Measurements from ENCODE around the gene TVP23C.
"Not testable (repeated sequence)": the region's sequence is repeated elsewhere in the genome, so short reads cannot be mapped to it uniquely, and the experiment has no call there.

Gene TVP23C

DNA sequence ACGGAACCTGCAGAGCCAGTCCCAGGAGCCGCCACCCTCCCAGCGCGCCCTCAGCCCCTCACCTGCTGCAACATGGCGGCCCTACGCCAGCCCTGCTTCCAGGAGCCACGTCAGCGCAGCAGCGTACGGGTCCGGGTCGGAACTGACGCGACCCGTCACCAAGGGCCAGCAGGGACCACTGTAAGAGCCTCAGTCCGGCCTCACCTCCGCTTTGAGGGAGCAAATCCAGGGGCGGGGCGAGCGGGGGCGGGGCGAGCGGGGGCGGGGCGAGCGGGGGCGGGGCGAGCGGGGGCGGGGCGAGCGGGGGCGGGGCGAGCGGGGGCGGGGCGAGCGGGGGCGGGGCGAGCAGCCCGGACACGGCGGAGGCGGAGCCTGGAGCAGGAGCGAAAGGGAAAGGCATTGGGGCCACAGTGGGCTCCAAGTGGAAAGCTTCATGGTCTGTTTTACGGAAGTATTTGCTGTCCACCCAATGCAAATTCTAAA lies at the start of gene TVP23C:
TSS of gene TVP23C (minus strand) at position 109 of the 483 bp plus-strand sequence. CDS start at position 74, 35 bp downstream.
- peak; percentile 69 for DNase-seq

DNA sequence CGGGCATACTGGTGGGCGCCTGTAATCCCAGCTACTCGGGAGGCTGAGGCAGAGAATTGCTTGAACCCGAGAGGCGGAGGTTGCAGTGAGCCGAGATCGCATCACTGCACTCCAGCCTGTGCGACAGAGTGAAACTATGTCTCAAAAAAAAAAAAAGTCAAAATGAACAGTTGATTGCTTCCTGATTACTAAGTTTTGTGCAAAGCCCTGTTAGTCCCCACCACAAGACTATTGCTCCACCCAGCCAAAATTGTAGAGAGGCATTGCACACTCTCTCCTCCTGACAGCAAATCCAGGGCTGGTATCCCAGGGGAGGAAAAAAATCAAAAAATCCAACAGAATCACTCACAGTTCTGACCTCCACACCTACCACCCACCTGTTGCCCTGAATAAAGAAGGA lies 29.7 kb upstream of the TVP23C start:
- not testable (repeated sequence) for DNase-seq

DNA sequence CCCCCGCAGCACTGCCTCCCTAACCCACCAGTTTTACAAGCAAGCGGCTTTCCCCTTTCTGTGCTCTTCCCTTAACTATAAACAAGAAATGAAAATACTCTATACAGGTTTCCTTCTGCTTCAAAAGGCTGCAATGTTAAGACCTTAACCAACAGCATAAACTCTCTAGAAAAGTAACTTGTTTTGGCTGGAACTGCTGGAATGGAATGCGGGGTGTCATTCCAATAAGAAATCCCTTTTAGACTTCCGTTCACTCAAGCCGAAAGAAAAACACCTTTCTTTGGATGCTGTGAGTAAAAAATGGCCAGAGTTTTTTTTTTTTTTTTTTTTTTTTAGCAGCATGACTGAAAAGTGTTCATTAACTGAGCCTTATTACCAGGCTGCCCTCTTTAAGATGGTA lies 28.7 kb upstream of the TVP23C start:
- DNase-seq: not testable (repeated sequence)

DNA sequence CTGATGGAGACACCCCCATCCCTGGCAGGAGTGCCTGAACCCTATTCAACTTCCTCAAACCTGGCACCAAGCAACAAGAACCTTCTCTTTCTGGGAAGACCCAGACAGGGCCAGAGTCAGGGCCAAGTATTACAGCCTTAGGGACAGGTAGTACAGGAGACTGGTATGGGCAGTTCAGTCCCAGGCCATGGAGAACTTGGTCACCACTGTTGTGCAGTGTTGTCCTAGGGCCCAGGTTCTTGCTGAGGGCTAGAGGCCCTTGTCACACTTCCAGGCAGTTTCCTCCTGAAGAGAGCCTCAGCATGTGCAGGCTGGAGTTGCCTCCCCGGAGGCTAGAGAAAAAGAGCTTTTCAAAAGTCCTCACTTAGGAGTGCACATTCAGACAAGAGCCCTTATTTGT lies 27.6 kb upstream of the TVP23C start:
- not testable (repeated sequence) for DNase-seq

DNA sequence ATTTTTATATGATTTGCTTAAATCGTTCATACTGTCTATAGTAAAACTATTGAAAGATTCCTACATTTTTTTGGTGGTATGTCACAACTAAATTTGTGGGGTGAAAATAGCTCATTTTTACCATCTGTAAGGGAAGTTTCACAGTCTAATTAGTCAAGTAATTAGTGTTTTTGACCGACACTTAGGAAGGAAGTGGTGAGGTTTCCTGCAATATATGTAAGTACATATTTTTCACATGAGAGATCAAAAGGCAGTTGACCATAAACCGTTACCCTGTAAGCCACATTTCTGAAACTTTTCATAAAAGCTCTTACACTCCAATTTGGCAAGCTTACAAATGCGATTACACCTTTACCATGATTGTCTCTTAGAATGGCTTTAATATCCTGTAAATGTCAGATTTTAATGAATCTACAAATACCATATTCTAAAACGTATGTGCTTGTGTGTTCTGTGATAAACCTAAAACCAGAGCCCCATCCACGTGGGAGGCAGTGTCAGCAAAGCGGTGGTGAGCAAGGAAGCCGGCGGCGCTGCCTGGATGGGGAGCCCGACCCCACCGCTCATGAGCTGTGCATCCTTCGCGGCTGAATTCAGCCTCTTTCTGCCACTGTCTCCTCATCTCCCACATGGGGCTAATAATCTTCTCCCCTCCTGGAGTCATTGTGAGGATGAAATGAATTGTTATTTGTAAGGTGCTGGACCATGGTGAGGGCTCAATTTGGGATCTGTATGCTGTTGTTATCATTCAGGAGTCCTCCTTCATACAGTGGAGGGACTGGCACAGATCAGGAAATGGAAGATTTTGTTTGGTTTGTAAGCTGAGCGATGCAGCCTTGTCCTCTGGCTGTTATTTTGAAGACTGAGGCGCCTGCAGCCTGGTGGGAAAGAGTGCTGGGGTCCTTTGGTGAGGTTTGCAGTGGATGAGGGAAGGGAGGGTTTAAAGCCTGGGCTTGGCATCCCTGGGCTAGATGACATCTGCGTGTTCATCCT lies 26.6 kb upstream of the TVP23C start:
- DNase-seq: peak; percentile 14

DNA sequence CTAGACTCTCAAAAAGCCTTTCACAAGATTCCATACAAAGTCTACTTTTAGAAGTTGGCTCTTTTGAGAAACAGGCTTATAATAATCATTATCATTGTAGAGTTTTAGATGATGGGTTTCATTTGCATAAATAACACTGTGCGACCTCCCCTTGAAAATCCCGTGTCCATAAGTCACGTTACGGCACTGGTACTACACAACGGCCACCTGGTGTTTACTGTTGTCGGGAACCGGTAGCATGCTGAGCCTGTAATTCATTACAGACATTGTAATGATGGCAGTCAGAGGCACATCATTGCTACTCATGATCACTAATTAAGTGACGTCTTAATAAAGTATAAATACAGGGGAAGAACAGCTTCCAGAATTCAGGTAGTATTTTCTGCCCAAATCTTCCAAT lies 24.7 kb upstream of the TVP23C start:
- DNase-seq: not testable (repeated sequence)

DNA sequence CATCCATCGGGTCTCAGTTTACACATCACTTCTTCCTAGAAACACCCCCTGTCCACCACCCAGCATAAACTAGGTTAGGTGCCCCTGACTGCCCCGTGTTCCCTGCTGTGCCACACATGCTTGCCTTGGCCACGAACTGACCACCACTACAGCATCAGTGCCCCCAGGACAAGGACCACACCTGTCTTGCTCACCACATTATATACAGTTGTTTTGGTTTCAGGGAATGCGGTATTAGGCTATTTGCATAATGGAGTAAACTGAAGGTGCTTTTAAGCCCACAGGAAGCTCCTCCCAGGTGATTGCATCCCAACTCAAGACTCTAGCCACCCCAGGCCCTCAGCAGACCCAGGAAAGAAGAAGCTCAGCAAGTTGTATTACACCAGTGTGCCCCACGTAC lies 20.0 kb upstream of the TVP23C start:
- not testable (repeated sequence) for DNase-seq

DNA sequence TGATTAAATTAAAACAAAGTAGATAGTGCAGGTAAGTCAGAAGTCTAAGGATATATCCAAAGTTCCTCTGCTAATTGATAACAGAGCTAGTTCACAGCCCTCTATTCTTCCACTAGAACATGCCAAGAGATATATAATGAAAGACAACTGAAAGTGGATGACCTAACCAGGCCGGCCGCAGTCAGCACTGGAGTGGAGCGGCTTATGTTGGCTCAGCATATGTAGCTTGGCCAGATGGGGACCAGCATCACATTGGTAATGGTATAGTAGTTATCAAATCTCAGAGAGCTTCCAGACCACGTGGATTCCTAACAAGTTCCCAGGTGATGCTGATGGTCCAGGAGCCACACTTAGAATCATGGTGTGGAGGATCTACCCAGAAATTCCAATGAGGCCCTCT lies 18.2 kb upstream of the TVP23C start:
- DNase-seq: not testable (repeated sequence)

DNA sequence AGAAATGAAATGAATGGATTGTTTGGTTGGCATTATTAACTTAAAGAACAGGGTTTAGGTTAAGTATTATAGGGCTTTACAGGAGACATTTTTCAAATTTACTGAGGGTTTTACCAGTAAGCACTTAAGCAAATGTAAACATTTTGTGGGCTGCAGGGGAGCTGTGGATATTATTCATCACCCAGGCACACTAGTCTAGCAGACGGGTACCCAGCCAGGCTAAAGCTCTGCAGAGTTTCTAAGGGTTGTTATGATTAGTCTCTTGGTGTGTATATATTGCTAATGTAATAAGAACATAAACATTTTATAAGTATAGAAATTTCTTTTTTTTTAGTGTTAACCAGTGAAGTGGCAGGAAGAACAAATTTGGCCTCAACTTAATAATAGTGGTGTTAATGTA lies 13.6 kb upstream of the TVP23C start:
- not testable (repeated sequence) for DNase-seq

DNA sequence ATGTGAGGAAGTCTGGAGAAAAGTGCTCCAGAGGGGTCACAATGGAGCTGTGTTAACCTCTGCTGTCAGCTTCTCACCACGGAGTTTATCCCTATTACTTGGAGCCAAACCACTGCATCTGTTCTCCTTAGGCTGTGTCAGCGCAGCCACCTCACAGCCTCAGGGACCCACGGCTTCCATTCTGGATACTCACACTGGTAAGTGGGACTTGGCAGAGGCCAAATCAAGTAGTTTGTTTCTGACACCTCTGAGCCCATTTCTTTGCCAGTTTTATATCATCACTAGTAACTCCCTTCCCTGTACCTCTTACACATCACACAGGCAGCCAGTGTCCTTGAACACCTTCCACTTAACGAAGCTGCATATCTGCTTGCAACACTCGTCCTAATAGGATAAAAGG lies 11.4 kb upstream of the TVP23C start:
- not testable (repeated sequence) for DNase-seq

DNA sequence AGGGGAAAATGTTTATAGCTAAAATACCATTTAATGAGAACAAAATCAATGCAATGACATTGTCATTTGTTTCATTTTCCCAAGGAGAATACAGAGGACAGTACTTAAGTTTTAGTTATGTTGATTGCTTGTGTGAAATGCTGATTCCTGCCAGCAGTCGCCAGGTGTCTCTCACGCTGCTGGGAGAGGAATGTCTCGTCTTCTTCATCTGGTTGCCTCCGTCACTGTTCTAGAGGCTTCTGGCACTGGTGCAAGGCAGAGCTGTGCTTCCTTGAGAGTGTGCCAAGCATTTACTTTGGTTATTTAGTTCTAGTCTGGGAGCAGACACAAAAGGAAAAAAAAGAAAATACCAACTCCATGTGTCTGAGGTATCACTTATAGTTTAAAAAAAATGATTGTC lies 10.6 kb upstream of the TVP23C start:
- not testable (repeated sequence) for DNase-seq

DNA sequence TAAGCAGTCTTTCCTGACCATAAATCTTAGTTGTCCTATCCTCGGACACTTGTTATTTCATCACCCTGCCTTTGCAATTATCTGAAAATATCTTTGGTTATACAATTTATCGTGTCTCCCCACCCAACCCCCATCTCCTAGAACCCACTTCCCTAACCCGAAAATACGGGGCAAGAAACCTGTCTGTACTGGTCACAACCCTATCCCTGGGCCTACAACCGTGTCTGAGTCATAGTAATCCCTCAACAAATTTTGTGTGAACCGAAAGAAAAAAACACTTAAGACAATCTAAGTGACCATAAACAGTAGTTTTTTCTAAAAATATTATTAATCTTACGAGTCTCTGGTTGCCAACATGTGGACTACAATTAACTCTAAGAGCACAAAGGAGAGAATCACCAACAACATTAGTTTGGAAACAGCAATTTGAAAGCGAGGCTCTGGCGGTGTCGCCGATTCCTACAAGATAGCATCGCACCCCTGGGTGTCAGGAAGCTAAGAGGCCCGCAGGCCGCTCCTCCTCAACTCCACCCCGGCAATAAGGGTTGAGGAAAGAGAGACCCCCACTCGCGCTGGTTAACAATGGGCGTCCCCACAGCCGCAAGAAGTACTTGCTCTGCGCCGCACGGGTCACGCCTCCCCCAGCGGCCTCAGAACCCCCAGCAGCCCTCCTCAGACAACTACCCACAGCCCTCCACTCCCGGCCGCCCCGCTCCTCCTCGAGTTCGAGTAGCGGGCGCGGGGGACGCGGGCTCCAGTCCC lies 489 bp downstream of the TVP23C start:
- not testable (repeated sequence) for DNase-seq

DNA sequence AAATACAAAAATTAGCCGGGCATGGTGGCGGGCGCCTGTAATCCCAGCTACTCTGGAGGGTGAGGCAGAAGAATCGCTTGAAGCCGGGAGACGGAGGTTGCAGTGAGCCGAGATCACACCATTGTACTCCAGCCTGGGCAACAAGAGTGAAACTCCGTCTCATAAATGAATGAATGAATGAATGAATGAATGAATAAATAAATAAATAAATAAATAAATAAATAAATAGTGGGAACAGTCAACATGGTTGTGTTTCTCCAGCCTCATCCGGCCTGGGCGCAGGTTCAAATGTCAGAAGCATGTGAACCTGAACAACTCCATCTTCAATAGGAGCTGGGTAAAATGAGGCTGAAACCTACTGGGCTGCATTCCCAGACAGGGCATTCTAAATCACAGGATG lies 1.8 kb downstream of the TVP23C start:
- not testable (repeated sequence) for DNase-seq

DNA sequence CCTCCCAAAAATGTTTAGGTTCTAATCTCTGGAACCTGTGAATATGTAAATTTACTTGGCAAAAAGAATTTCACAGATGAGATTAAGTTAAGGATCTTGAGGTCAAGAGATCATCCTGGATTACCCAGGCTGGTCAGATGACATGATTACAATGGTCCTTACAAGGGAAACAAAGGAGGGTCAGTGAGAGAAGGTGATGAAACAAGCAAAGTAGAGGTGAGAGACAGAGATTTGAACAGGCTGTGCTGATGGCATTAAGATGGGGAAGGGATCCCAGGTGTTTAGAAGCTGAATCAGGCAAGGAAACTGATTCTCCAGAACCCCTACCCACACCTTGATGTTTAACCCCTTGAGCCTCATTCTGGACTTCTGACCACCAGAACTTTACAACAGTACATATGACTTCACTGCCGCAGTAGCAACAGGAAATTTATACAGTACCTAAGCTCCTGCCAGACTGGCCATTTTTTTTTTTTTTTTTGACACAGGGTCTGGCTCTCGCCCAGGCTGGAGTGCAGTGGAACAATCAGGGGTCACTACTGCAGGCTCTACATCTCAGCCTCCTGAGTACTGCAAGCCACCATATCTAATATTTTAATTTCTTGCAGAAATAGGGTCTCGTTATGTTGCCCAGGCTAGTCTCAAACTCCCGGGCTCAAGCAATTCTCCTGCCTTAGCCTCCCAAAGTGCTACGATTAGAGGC lies 4.7 kb downstream of the TVP23C start:
- not testable (repeated sequence) for DNase-seq

DNA sequence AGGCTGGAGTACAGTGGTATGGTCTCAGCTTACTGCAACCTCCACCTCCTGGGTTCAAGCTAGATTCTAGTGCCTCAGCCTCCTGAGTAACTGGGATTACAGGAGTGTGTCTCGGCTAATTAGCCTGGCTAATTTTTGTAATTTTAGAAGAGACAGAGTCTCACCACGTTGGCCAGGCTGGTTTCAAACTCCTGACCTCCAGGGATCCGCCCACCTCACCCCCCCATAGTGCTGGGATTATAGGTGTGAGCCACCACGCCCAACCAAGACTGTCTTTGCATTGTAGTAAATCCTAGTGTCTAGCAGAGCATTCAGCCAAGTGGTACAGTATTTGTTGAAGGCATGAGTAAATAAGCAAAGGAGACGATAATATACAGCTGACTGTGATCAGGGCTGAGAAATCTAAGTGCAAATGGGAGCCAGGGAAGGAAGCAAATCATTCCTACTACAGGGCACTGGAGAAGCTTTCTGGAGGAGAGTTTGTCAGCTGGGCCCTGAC lies 5.9 kb downstream of the TVP23C start:
- DNase-seq: not testable (repeated sequence)

DNA sequence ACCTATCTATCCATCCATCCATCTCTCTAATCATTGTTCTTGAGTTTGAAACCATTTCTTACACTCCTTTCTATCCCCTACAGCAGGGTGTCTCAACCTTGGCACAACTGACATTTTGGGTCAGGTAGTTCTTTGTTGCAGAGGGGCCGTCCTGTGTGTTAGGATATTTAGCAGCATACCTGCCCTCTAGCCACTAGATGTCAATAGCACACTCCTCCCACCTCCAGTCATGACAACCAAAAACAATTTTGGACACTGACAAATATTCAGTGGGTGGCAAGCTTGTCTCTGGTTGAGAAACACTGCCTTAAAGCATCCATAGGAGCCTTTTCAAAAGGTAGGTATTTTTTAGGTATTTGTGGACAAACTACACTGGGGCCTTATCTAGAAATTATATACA lies 10.4 kb downstream of the TVP23C start:
- DNase-seq: not testable (repeated sequence)

DNA sequence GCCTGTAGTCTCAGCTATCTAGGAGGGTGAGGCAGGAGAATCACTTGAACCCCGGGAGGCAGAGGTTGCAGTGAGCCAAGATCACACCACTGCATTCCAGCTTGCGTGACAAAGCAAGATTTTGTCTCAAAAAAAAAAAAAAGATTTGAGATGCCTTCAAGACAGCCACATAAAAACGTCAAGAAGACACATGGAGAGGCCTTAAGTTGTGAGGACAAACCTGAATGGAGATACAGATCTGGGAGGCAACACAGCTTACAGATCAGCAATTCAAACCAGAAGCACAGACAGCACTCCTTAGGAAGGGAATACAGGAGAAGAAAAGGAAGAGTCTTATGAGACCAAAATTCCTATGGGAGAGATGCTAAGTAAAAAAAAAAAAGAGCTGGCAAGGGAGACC lies 13.7 kb downstream of the TVP23C start:
- not testable (repeated sequence) for DNase-seq

DNA sequence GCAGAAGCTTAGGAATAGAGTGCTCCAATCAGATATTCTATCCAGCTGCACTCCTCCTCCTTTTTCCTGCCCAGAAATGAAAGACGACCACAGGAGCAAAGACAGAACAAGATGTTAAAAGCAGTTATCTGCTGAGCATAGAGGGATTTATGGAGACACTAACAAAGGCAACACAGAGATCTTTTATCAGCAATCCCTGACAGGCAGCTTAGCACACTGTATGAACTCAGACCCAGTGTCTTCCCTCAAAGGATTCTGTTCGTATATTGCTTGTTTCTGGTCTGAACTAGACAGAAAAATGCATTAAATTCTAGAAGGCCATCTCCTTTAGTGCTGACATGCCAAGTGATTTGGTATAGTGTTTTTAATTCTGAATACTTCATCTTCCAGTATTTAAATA lies 16.7 kb downstream of the TVP23C start:
- DNase-seq: not testable (repeated sequence)

DNA sequence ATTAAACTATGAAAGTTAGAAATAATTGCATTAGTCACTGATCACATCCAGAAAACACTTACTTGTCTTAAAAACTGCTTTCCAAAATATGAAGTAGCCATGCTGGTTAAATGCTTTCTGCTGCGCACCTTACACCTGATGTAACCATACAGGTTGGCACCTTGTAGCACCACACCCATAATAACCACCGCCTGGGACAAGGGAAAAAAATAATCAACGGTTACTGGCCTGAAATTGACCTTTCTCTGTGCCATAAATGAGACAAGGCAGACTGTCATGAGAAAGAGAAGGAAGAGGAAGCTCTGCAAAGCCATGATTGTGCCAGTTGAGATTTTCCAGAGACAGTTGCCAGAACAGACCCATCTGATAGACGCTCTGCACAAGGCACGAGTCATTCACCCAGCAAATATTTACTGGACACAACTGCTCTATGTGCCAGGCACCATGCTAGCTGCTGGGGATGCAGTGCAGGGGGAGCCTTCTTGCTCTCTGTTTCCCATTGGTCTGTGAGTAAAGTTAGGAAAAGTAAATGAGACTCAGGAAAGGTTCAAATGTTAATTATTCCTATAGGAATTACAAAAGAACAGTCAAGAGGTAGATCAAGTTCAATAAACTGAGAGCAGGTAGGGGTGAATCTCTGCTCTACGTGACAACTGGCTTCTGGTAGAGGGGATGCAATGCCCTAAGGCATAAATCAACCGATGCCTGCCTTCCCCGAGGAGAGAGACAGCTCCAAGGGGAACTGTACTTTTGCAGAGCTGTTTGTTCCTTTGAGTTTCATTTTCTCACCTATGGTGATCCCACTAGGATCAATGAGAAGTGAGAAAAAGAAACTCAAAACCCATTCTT lies 22.7 kb downstream of the TVP23C start:
- not testable (repeated sequence) for DNase-seq

DNA sequence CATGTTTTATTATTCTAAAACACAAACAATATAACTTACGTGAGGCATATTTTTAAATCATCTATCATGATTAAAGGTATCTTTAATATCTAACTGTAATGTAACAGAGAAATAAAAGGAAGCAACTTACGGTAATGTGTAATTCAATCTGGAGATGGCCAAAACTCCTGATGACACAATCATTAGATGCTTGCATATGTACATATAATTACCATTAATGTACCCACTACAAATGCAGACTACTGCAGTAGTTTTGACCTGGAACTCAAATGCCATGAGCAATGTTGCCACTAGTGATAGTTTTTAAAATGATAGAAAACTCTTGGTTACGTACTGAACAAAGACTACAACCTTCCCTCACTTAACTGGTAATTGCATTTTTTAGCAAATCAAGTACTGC lies 30.2 kb downstream of the TVP23C start:
- DNase-seq: not testable (repeated sequence)
